ENCODE measurements around the gene CFAP58.

Gene CFAP58

DNA sequence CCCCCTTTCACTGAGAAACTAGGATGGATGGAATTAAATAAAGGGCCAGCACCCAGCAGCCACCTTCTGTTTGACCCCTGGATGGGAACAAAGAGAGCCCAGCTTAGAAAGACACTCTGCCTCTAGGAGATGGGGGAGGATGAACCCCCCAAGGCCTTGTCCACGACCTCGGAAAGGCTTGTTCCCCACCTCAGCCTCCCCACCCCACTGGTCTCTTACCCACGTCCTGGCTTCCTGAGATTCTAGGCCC is 25.1 kb upstream of the CFAP58 start:
- TF ChIP-seq, protein P1, sequence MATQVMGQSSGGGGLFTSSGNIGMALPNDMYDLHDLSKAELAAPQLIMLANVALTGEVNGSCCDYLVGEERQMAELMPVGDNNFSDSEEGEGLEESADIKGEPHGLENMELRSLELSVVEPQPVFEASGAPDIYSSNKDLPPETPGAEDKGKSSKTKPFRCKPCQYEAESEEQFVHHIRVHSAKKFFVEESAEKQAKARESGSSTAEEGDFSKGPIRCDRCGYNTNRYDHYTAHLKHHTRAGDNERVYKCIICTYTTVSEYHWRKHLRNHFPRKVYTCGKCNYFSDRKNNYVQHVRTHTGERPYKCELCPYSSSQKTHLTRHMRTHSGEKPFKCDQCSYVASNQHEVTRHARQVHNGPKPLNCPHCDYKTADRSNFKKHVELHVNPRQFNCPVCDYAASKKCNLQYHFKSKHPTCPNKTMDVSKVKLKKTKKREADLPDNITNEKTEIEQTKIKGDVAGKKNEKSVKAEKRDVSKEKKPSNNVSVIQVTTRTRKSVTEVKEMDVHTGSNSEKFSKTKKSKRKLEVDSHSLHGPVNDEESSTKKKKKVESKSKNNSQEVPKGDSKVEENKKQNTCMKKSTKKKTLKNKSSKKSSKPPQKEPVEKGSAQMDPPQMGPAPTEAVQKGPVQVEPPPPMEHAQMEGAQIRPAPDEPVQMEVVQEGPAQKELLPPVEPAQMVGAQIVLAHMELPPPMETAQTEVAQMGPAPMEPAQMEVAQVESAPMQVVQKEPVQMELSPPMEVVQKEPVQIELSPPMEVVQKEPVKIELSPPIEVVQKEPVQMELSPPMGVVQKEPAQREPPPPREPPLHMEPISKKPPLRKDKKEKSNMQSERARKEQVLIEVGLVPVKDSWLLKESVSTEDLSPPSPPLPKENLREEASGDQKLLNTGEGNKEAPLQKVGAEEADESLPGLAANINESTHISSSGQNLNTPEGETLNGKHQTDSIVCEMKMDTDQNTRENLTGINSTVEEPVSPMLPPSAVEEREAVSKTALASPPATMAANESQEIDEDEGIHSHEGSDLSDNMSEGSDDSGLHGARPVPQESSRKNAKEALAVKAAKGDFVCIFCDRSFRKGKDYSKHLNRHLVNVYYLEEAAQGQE (IDR thresholded peaks at IDR 0.05; ENCODE audit: insufficient read depth in 1 of 2, low read depth in 2 of 2, low read length in 2 of 2): no peak
- TF ChIP-seq TAF1 (IDR thresholded peaks at IDR 0.05; ENCODE audit: borderline replicate concordance, insufficient read depth, low read length) (no peak), FOXP2 (optimal IDR thresholded peaks at IDR 0.05; ENCODE audit: borderline replicate concordance, extremely low read depth, extremely low read length, insufficient read depth) (no peak), SIN3A (IDR thresholded peaks at IDR 0.05; ENCODE audit: borderline replicate concordance, insufficient read depth, low read length) (no peak), POLR2AphosphoS5 (IDR thresholded peaks at IDR 0.05; ENCODE audit: low read depth, low read length) (no peak)

DNA sequence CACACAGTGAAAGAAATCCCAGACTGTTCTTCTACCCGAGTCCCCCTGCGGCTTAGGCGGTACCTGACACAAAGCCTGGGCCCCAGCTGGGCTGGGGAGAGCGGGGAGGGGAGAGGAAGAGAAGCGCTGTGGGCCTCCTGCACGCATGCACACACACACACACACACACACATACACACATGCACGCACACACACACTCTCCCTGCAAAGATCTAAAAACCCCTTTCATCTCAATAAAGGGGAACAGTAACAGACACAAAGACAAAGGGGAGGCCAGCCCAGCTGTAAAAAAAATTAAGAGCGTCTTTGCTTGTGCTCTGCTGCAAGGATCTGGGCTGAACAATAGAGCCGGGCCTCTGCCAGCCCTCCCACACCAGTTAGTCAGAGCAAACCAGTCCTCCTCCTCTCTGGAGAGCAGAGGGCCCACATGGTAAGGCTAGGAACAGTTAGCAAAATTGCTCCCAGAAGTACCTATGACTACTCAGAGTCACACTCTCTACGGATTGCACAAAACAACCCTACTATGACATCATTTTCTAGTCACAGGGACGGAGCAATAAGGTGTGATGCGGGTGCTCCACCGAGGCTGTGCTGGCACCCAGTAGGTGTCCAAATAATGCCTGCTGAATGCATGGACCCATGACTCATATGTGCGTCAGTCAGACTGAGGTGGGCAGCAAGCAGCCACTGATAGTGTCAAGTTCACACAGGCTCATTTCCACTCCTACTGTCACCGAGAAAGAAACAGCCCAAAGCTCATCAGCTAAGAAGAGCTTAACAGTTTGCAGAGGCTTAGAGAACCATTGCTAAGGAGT is 24.5 kb upstream of the CFAP58 start:
- TF ChIP-seq FOXP2 (optimal IDR thresholded peaks at IDR 0.05; ENCODE audit: borderline replicate concordance, extremely low read depth, extremely low read length, insufficient read depth): no peak
- TF ChIP-seq SIN3A (IDR thresholded peaks at IDR 0.05; ENCODE audit: borderline replicate concordance, insufficient read depth, low read length): no peak
- TF ChIP-seq POLR2AphosphoS5 (IDR thresholded peaks at IDR 0.05; ENCODE audit: low read depth, low read length): no peak; the same call in 1 of the 2 replicates
- TF ChIP-seq TAF1 (IDR thresholded peaks at IDR 0.05; ENCODE audit: borderline replicate concordance, insufficient read depth, low read length): no peak
- TF ChIP-seq, protein P1 (IDR thresholded peaks at IDR 0.05; ENCODE audit: insufficient read depth in 1 of 2, low read depth in 2 of 2, low read length in 2 of 2): no peak

DNA sequence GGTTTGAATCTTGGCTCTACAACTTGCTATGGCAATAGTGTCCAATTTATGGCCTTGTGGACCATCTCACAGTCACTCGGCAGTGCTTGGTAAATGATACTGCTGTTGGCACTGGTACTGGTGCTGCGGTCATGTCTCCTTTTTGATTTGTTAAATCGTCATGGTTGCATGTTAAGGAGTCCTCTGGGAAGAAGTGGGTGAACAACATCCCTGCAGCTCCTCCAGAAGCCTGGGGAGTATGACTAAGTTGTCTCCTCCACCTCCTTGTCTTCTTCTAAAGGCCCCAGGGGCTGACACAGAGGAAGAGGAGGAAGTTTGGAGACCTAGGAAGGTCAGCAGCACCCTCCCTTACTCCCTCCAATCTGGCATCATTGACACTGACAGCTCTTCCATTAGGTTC is 23.9 kb upstream of the CFAP58 start:
- TF ChIP-seq, protein P1 (IDR thresholded peaks at IDR 0.05; ENCODE audit: insufficient read depth in 1 of 2, low read depth in 2 of 2, low read length in 2 of 2): no peak

DNA sequence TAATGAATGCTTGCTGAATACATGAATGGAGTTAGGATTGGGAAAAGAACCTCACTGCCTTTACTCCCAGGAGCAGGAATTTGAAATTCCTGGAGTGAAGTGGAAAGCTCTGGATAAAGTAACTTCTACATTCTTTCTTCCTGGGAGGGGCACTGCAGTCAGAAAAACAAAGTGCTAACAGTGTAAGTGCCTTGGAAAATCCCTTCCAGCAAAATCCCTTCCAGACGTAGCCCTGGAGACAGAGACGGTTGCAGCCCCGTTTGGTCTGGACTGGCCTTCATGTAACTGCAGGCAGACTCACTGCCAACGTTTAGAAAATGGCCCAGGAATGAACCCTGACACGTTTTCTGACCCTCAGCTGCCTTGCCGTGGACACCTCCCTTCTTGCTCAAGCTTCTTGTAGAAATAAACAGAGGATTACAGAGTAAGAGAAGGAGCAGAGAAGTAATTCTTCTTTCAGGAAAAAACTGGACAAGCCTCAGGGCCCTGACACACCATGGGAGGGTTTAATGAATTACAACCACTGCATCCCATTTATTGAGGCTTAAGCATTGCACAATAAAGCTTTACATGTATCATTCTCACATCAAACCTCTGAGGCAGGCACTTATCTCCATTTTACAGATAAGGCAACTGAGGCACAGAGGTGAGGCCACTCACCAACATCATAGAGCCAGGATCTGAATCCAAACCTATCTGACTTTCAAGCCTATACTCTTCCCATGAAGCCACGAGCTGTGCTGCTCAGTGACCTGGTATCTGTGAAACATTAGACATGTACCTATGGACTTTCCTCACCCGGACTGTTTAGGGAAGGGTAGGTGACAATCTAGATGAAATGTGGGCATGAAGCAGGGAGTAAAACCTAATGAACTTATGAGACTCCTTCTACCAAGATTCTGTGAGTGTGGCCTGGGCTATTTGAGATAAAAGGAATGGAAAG is 23.2 kb upstream of the CFAP58 start:
- no peak for TF ChIP-seq POLR2AphosphoS5 (IDR thresholded peaks at IDR 0.05; ENCODE audit: low read depth, low read length)
- no peak for TF ChIP-seq TAF1 (IDR thresholded peaks at IDR 0.05; ENCODE audit: borderline replicate concordance, insufficient read depth, low read length)
- TF ChIP-seq FOXP2 (optimal IDR thresholded peaks at IDR 0.05; ENCODE audit: borderline replicate concordance, extremely low read depth, extremely low read length, insufficient read depth): no peak
- TF ChIP-seq SIN3A (IDR thresholded peaks at IDR 0.05; ENCODE audit: borderline replicate concordance, insufficient read depth, low read length): no peak
- TF ChIP-seq, protein P1 (IDR thresholded peaks at IDR 0.05; ENCODE audit: insufficient read depth in 1 of 2, low read depth in 2 of 2, low read length in 2 of 2): no peak
